GM19238 (cell line): ENCODE results near the gene NKAIN2.

ENCODE experiments used
- DNase-seq: peaks from one replicate; pipeline ENCODE4 v3.0.0; 2011; ENCODE audit warnings: low spot score; ENCODE audit not compliant: insufficient read length

NKAIN2 gene

DNA sequence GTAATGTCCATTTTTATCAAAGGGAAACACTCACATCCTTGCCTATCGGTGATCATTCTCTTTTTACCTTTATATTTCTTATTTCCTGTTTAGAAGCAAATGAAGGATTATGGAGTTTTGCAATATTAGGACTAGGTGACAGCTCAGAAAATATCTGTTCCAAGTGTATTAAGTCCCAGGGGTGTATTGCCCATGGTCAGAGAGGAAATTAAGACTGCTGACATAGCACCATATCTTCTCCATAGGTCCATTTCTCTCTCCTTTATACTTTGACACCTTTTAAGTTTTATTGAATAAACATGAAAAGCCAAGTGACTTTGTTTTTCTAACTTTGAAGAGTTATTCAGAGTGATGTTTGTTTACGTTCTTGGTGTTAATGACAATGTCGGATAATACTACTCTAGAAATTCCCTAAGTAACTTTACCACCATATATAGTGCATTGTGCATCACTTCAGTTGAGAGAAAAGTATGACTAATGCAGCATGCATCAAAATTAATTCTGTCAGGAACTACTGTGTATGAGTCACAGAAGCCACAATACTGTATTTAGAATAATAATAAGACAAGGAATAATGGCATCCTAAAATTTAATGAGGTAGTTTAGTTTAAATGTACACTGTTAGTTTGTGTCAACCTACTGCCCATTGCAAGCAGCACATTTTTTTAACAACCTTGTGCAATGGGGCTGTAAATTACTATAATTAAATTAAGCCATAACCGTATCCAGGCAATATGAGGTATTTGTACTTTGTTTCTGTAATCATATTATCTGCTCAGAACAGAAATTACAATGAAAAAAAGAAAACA is 684.2 kb downstream of the NKAIN2 start:
- DNase-seq = no peak

DNA sequence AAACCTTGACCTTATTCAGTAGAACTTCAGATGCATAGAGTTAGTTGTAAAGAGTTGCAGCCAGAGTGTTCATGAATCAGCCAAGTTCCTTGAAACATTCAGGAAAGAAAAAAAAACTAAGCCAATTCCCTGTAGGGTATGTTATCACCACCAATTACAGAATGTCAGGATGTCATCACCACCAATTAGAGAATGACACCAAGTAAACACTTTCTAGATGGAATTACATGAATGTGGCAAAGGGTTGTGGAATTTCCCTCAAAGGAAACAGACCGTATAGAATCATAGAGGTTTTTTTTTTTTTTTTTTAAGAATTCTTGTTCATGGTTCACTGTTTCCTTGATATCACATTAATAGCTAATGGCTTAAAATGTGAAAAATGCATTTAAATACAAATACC is 686.5 kb downstream of the NKAIN2 start:
- DNase-seq = no peak

GRCh38 chr6:124493259-124493658 is 689.6 kb downstream of the NKAIN2 start:
- no peak for DNase-seq

GRCh38 chr6:124494956-124495664 is 691.4 kb downstream of the NKAIN2 start:
- no peak for DNase-seq

DNA sequence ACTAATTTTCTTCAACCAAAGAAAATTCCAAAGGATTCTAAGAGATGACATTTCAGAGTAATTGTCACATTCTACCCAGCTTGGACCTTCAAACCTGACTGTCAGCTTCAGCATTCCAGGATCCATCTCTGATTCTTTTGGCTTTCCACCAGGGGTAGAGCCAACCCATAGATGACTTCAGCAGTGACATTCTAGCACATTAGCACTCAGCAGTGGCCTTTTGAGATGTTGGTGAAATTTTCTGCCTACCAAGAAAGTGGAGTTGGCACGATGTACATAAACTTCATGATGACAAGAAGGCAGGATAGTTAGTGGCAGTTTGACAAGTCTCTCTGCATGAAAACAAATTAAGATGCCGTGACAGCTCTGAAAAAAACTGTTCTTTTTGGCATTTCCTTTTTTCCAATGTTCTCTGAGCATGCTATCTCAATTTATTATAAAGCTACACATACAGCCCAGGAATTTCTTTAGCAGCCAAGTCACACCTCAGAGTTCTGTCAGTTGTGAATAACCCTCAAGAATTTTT is 692.1 kb downstream of the NKAIN2 start:
- DNase-seq = no peak

DNA sequence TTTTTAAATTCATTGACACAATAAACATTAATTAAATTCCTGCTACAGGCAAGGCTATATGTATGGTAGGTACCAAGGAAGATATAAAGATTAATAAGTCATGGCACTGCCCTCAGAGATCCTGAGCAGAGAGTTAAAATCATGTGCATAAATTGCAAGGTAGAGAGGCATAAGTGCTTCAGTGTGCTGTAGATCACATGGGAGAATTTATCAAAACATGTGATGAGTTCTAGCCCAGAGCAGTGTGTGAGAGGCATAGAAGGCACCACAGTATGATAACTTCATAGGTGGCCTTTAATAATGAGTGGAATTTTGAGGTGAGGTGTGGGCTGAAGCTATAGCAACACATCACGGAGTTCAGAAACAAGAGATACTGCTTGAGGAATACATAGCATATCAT is 692.7 kb downstream of the NKAIN2 start:
- DNase-seq = no peak

DNA sequence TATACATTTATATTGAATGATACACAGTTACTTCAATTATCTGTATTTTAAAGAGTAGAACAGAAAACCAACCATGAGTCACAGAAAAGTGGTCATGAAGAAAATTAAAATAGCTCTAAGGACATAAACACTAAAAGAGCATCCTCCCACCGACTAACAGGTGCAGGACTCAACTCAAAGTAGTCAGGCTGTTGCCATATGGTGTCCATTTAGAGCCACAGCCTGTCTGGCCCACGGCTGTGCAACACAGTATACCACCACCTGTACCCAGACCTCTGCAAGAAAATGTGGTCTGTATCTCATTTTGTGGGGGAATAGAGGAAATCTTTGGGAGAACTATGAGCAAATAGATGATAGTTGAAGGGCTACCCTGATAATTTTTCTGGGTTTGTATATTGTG is 708.8 kb downstream of the NKAIN2 start:
- no peak for DNase-seq

DNA sequence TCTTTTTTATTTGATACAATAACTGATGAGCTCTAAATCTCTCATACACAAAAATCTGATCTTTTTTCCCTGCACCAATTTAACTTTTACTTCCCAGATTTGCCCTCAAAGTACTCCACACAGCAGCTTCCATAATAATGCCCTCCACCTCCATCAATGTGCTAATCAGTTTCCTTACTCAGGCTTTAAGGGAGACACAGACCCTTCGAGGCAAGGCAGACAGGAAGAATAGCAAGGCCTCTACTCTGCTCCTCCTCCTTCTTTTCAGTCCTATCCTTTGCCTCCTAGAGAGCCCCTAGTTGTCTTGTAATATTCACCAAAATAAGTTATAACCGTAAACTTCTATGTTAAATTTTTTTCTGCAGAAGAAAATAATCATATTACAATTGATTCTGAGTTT is 713.7 kb downstream of the NKAIN2 start:
- no peak for DNase-seq

DNA sequence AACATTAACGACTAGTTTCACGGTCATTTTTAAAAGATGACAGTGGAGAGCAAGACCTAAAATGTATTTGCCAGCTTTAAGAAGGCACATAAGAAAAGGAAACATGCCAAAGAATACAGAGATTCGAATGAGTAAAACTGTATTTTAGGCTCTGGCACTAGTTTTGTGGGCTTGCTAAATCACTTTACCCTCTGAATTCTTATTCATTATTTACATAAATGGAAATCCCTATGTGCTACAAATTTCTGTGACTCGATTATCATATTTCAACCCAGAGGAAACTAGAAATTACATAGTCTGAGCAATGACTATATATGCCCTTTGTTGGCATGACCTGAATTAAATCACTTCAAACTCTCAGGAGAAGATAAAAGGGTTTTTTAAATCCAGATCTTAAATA is 716.8 kb downstream of the NKAIN2 start:
- DNase-seq = no peak

- no peak for DNase-seq
Observed at GRCh38 chr6:124522335-124522734, 718.7 kb downstream of the NKAIN2 start.

DNA sequence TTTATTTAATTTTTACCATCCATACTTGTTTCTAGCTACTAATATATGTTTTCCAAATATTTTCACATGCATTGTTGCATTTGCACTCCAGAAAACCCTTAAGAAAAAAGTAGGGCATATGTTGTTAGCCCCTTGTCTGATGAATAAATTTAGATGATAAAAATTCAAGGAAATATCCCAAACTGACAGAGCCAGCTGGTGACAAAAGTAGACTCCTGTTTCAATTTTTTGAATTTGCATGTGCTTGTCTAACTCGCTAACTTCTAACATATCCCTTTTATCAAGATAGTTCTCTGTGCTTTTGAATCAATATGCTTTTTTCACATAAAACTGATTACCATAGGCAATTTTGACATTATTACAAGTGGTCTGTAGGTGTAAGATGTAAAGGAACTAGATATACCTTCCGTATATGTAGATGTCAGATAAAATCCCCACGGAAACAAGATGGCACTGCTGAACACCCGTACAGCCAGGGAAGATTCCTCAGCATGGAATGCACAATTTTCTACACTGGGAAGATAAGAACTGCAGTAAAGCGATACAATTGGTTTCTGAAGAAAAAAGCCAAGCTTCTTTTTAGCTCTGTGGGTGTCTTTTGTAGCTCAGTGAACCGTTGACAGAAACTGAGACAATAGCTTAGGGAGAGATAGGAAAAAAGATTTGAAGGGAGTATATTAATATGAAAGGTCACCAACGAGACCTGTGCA is 721.0 kb downstream of the NKAIN2 start:
- no peak for DNase-seq

- no peak for DNase-seq
Observed at GRCh38 chr6:124530926-124531325, 727.3 kb downstream of the NKAIN2 start.

DNA sequence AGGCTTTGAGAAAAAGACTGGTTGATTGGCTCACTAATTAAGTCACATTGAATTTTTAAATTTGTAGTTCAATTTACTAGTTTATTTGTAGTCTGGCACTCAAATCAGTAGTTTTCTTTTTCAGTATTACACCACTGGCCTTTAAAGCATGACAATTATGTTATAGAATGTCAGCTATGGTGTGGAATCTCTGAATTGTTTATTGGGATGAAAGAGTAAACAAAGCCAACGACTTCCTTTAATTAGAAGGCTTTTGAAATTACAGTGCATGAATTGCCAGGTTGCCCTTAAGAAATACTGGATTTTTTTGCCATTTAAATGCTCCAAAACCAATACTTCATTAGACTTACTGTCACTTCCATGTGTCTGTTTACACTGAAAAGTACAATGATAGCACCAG is 731.6 kb downstream of the NKAIN2 start:
- no peak for DNase-seq

- no peak for DNase-seq
Observed at GRCh38 chr6:124535746-124536145, 732.1 kb downstream of the NKAIN2 start.

- no peak for DNase-seq
Observed at GRCh38 chr6:124536157-124536841, 732.6 kb downstream of the NKAIN2 start.

- DNase-seq = no peak
Observed at GRCh38 chr6:124536842-124537191, 733.2 kb downstream of the NKAIN2 start.

DNA sequence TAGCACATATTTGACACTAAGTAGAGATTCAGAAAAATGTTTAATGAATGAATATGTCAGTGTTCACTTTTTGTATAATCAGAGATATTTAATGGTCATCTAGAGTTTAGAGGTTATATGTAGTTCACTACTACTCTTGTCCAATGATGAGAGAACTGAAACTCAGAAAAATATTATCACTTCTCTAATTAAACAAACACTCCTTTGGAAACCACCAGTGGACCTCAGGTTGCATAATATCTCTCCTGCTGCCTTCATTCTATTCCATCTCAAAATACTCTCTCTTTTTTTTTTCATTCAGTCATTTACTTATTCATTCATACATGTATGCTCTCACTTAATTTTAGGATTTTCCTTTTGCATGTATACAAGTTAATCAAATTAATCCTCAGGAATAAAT is 735.4 kb downstream of the NKAIN2 start:
- no peak for DNase-seq

GRCh38 chr6:124541573-124541972 is 737.9 kb downstream of the NKAIN2 start:
- DNase-seq = no peak

GRCh38 chr6:124546601-124547000 is 742.9 kb downstream of the NKAIN2 start:
- no peak for DNase-seq

GRCh38 chr6:124551711-124552233 is 748.1 kb downstream of the NKAIN2 start:
- DNase-seq = no peak

GRCh38 chr6:124557873-124558272 is 754.2 kb downstream of the NKAIN2 start:
- DNase-seq = no peak
